Daoy (cell line): ENCODE data around the gene ZNF785. TPM values are rescaled to one million over a fixed set of nuclear protein-coding genes. Genes with fewer than 3 reads are reported as not detected.
"Not testable (repeated sequence)": the region's sequence is repeated elsewhere in the genome, so short reads cannot be mapped to it uniquely, and the experiment has no call there.

Source experiments
- DNase-seq: peaks from one replicate; pipeline ENCODE4 v3.0.0-alpha.2; 2015; ENCODE audit warnings: low read depth
- total RNA-seq: library from RNA; depleted of rRNA; stranded (reverse); fragments of >200 nt; shearing (Covaris generic); gene quantifications from 2 replicates; pipeline ENCODE4 v1.2.3, GENCODE V29; 2014; rRNA removed

ZNF785 gene
- total RNA-seq, 1 experiment from 2014 or later, result 6.2 TPM

- not testable (repeated sequence) for DNase-seq
These were observed 45.4 kb downstream of the ZNF785 start for GRCh38 chr16:30539986-30540526.

GRCh38 chr16:30539000-30539964 lies 46.2 kb downstream of the ZNF785 start:
- DNase-seq, result no peak

- not testable (repeated sequence) for DNase-seq
These were observed 49.0 kb downstream of the ZNF785 start for GRCh38 chr16:30536391-30537024.

GRCh38 chr16:30535777-30536190 lies 49.7 kb downstream of the ZNF785 start:
- peak; percentile 57 for DNase-seq

GRCh38 chr16:30535106-30535776 lies 50.3 kb downstream of the ZNF785 start:
- peak; percentile 31 for DNase-seq

GRCh38 chr16:30534368-30535105 lies 51.0 kb downstream of the ZNF785 start, which contains the start of gene ZNF747:
Gene ZNF747 (minus strand): TSS chr16:30534858. CDS start chr16:30534679, 179 bp downstream.
- peak; percentile 86 for DNase-seq

- no peak for DNase-seq
These were observed 51.6 kb downstream of the ZNF785 start for GRCh38 chr16:30533748-30534367.

- DNase-seq, result no peak
These were observed 52.4 kb downstream of the ZNF785 start for GRCh38 chr16:30533146-30533522.

- no peak for DNase-seq
These were observed 53.0 kb downstream of the ZNF785 start for GRCh38 chr16:30532285-30533145.

Other genes with a start within 250 kb of the ZNF785 start
- 63.1 and 64.5 TPM in 2 replicates for gene CD2BP2, start 230.4 kb downstream of the ZNF785 start, total RNA-seq
- gene TBC1D10B, start 215.2 kb downstream of the ZNF785 start, total RNA-seq, result 26.2 and 27.1 TPM in 2 replicates
- not detected in 2 replicates for gene MYL11, start 210.9 kb downstream of the ZNF785 start, total RNA-seq
- gene SEPTIN1, start 203.1 kb downstream of the ZNF785 start, total RNA-seq, result not detected in 2 replicates
- 6.0 and 6.3 TPM in 2 replicates for gene ZNF48, start 190.3 kb downstream of the ZNF785 start, total RNA-seq
- gene ZNF771, start 178.1 kb downstream of the ZNF785 start, total RNA-seq, result 13.8 and 19.7 TPM in 2 replicates
- 27.3 and 30.3 TPM in 2 replicates for gene DCTPP1, start 155.7 kb downstream of the ZNF785 start, total RNA-seq
- 5.0 and 6.4 TPM in 2 replicates for gene SEPHS2, start 139.8 kb downstream of the ZNF785 start, total RNA-seq
- not detected in 2 replicates for gene ITGAL, start 113.0 kb downstream of the ZNF785 start, total RNA-seq
- gene ZNF768, start 59.1 kb downstream of the ZNF785 start, total RNA-seq, result 16.7 and 19.2 TPM in 2 replicates
- 5.5 and 6.9 TPM in 2 replicates for gene ZNF747, start 50.8 kb downstream of the ZNF785 start, total RNA-seq
- gene ZNF764, start 27.3 kb downstream of the ZNF785 start, total RNA-seq, result 3.3 and 4.4 TPM in 2 replicates
- gene ZNF688, start 14.0 kb downstream of the ZNF785 start, total RNA-seq, result 7.1 and 15.5 TPM in 2 replicates
- gene ZNF689, start 24.7 kb upstream of the ZNF785 start, total RNA-seq, result 7.3 and 7.5 TPM in 2 replicates
- 2.7 and 6.3 TPM in 2 replicates for gene PRR14, start 65.3 kb upstream of the ZNF785 start, total RNA-seq
- 9.8 and 14.5 TPM in 2 replicates for gene FBRS, start 72.7 kb upstream of the ZNF785 start, total RNA-seq
- 1.6 and 11.3 TPM in 2 replicates for gene SRCAP, start 113.5 kb upstream of the ZNF785 start, total RNA-seq
- gene PHKG2, start 162.7 kb upstream of the ZNF785 start, total RNA-seq, result 16.5 and 24.5 TPM in 2 replicates
- gene CFAP119, start 176.4 kb upstream of the ZNF785 start, total RNA-seq, result 0.91 and 5.2 TPM in 2 replicates
- 57.8 and 58.9 TPM in 2 replicates for gene RNF40, start 176.6 kb upstream of the ZNF785 start, total RNA-seq
- 5.0 and 6.5 TPM in 2 replicates for gene ZNF629, start 201.5 kb upstream of the ZNF785 start, total RNA-seq